K562 (cell line): ENCODE results near the gene ELMO1. TPM values are rescaled to one million over a fixed set of nuclear protein-coding genes. Genes with fewer than 3 reads are reported as not detected.

ENCODE experiments used
- ATAC-seq: fragments of 200-7000 bp; cut with Tn5 transposase; 3 replicates; pipeline ENCODE4 v1.9.1; 2020; ENCODE audit warnings: moderate library complexity
- BruUV-seq: library from RNA; stranded (reverse); fragments of 400-500 nt; replicated peaks from 2 replicates; lab custom pipeline; 2021; lab: Mats Ljungman, UMichigan
- CTCF ChIA-PET: fragments of 300-600 bp; formaldehyde crosslinking; extraction: SDS; loops from one replicate; lab custom pipeline; 2021; ENCODE audit warnings: low intra/inter-chr PET ratio; lab: Yijun Ruan, JAX
- POLR2A ChIA-PET: fragments of 300-600, 350-650 bp; sonication (Branson Sonifier 250); formaldehyde crosslinking; extraction: SDS; loops from one replicate; lab custom pipeline; 2021; ENCODE audit warnings: antibody characterized with exemption, inconsistent platforms; lab: Yijun Ruan, JAX
- DNase-seq, 4 experiments: peaks; one replicate each; pipeline versions ENCODE4 v3.0.0 to v3.0.0-alpha.2; 2011 to 2018; ENCODE audit warnings: low spot score in 3 of 4, mixed read lengths in 3 of 4; ENCODE audit errors: extremely low read depth in 1 of 4
- FAIRE-seq: peaks from 2 replicates; lab custom pipeline; 2011; peaks lifted over from hg19 to GRCh38; lab: Jason Lieb, UNC
- H2AFZ ChIP-seq: 2 replicates; pipeline ENCODE4 v1.6.0; 2011; ENCODE audit warnings: low read depth, low read length, control low read depth, inconsistent platforms
- H3K27ac ChIP-seq: fragments of 200-600 bp; 3 replicates; pipeline ENCODE4 v1.8.0; 2011; ENCODE audit warnings: low read depth, mild to moderate bottlenecking, control low read depth, inconsistent platforms, low read length, moderate library complexity, mixed read lengths; ENCODE audit errors: extremely low read depth
- H3K27me3 ChIP-seq, 2 experiments: fragments of 300-600 bp in 1 of 2; 2 replicates in 1 of 2; 3 replicates in 1 of 2; pipeline versions ENCODE4 v1.6.0 to v1.8.0; 2011; ENCODE audit warnings: inconsistent platforms in 2 of 2, low read length in 2 of 2, mild to moderate bottlenecking in 1 of 2, mixed read lengths in 1 of 2, moderate library complexity in 1 of 2; ENCODE audit not compliant: control insufficient read depth in 2 of 2, insufficient read depth in 2 of 2
- H3K36me3 ChIP-seq: fragments of 300-600 bp; 3 replicates; pipeline ENCODE4 v1.8.0; 2011; ENCODE audit warnings: mild to moderate bottlenecking, low read length, inconsistent platforms; ENCODE audit not compliant: control insufficient read depth, insufficient read depth
- H3K4me1 ChIP-seq, 2 experiments: fragments of 200-600 bp in 1 of 2; replicated peaks in 1 of 2; 2 replicates in 1 of 2; 3 replicates in 1 of 2; pipeline versions ENCODE4 v1.5.1 to v1.8.0; 2011; ENCODE audit warnings: inconsistent platforms in 2 of 2, low read length in 2 of 2, mild to moderate bottlenecking in 1 of 2, mixed read lengths in 1 of 2, moderate library complexity in 1 of 2; ENCODE audit not compliant: control insufficient read depth in 2 of 2, insufficient read depth in 2 of 2
- H3K4me2 ChIP-seq: 2 replicates; pipeline ENCODE4 v1.6.1; 2011; ENCODE audit warnings: low read length, control low read depth, inconsistent platforms, mixed read lengths; ENCODE audit not compliant: insufficient read depth
- H3K4me3 ChIP-seq: fragments of 200-600 bp; sonication (generic), shearing (Covaris generic); 2 replicates; pipeline ENCODE4 v1.5.1; 2016; ENCODE audit warnings: control low read depth, inconsistent platforms
- H3K79me2 ChIP-seq: fragments of 200-600 bp; 3 replicates; pipeline ENCODE4 v1.8.0; 2011; ENCODE audit warnings: low read length, inconsistent platforms; ENCODE audit not compliant: control insufficient read depth, insufficient read depth
- H3K9ac ChIP-seq, 2 experiments: 2 replicates each; pipeline versions ENCODE4 v1.6.0 to v1.6.1; 2011; ENCODE audit warnings: low read depth in 2 of 2, low read length in 2 of 2, control low read depth in 1 of 2, inconsistent platforms in 1 of 2, mild to moderate bottlenecking in 1 of 2, mixed read lengths in 1 of 2; ENCODE audit not compliant: insufficient read depth in 1 of 2
- H3K9me1 ChIP-seq: one replicate; pipeline ENCODE4 v1.6.0; 2011; ENCODE audit warnings: inconsistent platforms, mild to moderate bottlenecking, low read length, moderate library complexity; ENCODE audit not compliant: control insufficient read depth, insufficient read depth
- H3K9me3 ChIP-seq: replicated peaks from 2 replicates; pipeline ENCODE4 v1.5.1; 2011; ENCODE audit warnings: low read depth, low read length, inconsistent platforms; ENCODE audit not compliant: control insufficient read depth, insufficient read depth
- H4K20me1 ChIP-seq: replicated peaks from 2 replicates; pipeline ENCODE4 v1.6.1; 2011; ENCODE audit warnings: low read length, inconsistent platforms, mixed read lengths; ENCODE audit not compliant: control insufficient read depth, insufficient read depth
- REST ChIP-seq, 2 experiments: fragments of 450-650 bp; formaldehyde crosslinking in 1 of 2; IDR thresholded peaks; 2 replicates each; pipeline versions ENCODE4 v1.4.0 to v1.6.1; 2014 to 2020; ENCODE audit warnings: mild to moderate bottlenecking in 2 of 2, borderline replicate concordance in 1 of 2, low read depth in 1 of 2
- SAP30 ChIP-seq: fragments of 200-600 bp; sonication (generic); IDR thresholded peaks from 2 replicates; pipeline ENCODE4 v1.6.1; 2012; ENCODE audit warnings: borderline replicate concordance, low read depth, mild to moderate bottlenecking, moderate library complexity, low read length, control low read depth, inconsistent platforms; ENCODE audit not compliant: insufficient read depth, poor library complexity, severe bottlenecking
- ZNF584 ChIP-seq: fragments of 200-800 bp; sonication (Bioruptor generic); IDR thresholded peaks from 2 replicates; pipeline ENCODE4 v1.6.1; 2016; ENCODE audit warnings: low read depth, mild to moderate bottlenecking, missing genetic modification characterization, missing compliant biosample characterization
- WGBS: fragments of 100-300 bp; shearing (Covaris generic); methylation state at CpG from one replicate; pipeline ENCODE4 v1.1.6; 2016; ENCODE audit warnings: low coverage, mixed read lengths; ENCODE audit not compliant: insufficient coverage; ENCODE audit errors: missing lambda C conversion rate; 5-methylcytosine and 5-hydroxymethylcytosine counted together
- in situ Hi-C: fragments of 300-500 bp; cut with MboI; formaldehyde crosslinking; loops from 4 replicates; pipeline ENCODE4 v1.15.0; 2018; ENCODE audit warnings: inconsistent platforms, mixed read lengths
- intact Hi-C: fragments of 100-400 bp; cut with micrococcal nuclease; formaldehyde crosslinking; loops from 2 replicates; pipeline ENCODE4 v1.14.2; 2022
- polyA plus RNA-seq, 8 experiments: library from polyadenylated mRNA; depleted of rRNA in 4 of 8; stranded (reverse) in 5 of 8; unstranded in 3 of 8; fragments of >200 nt; fragmentation: Nextera tagmentation in 2 of 8; fragmentation: Illumina TruSeq in 1 of 8; extraction: Ambion mirVana in 2 of 8; extraction: Trizol in 1 of 8; gene quantifications; 2 replicates each; pipeline versions ENCODE4 v1.2.1 to v1.2.3, GENCODE V29; 2011 to 2014; ENCODE audit warnings: inconsistent platforms in 1 of 8, missing spikeins in 1 of 8
- total RNA-seq, 7 experiments: library from RNA; depleted of rRNA in 6 of 7; stranded (reverse); fragments of >200 nt in 6 of 7; fragmentation: Illumina TruSeq in 2 of 7; extraction: Trizol in 2 of 7; gene quantifications; 2 replicates each; pipeline versions ENCODE4 v1.2.1 to v1.2.3, GENCODE V29; 2011 to 2021; ENCODE audit warnings: low replicate concordance in 1 of 7
- TF ChIP-seq, protein P1 (sequence below): fragments of 450-650 bp; IDR thresholded peaks from 2 replicates; pipeline ENCODE4 v1.6.1; 2017; ENCODE audit warnings: mild to moderate bottlenecking, moderate library complexity

ELMO1 gene
- total and polyA plus RNA-seq, 9 of the 15 experiments (the other 6 are each of a cell fraction or from before 2014, with no cell fraction given): 0.36 to 7.2 (median 3.6) TPM

- no peak for TF ChIP-seq SAP30
- no peak for TF ChIP-seq ZNF584 (CRISPR knock-in tag)
- TF ChIP-seq, all 486 proteins: peak for 0
Observed at GRCh38 chr7:37104822-37105518, 343.7 kb downstream of the ELMO1 start (continued).

GRCh38 chr7:37102518-37103137 lies 346.0 kb downstream of the ELMO1 start:
- H3K9me3 ChIP-seq: no peaks in the 10 kb centered on the region
- ATAC-seq: no peak
- TF ChIP-seq, protein P1, sequence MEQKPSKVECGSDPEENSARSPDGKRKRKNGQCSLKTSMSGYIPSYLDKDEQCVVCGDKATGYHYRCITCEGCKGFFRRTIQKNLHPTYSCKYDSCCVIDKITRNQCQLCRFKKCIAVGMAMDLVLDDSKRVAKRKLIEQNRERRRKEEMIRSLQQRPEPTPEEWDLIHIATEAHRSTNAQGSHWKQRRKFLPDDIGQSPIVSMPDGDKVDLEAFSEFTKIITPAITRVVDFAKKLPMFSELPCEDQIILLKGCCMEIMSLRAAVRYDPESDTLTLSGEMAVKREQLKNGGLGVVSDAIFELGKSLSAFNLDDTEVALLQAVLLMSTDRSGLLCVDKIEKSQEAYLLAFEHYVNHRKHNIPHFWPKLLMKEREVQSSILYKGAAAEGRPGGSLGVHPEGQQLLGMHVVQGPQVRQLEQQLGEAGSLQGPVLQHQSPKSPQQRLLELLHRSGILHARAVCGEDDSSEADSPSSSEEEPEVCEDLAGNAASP: no peak
- TF ChIP-seq REST (IDR thresholded peaks at IDR 0.05; ENCODE audit: borderline replicate concordance) (0 out of 2 replicates have a peak, but pooled peaks have one; percentile 8), REST (CRISPR knock-in tag; IDR thresholded peaks at IDR 0.05; ENCODE audit: low read depth) (no peak)
- 10% methylated on average over 2 of the region's 2 CpGs for WGBS
- H3K27me3 ChIP-seq: no peaks in the 10 kb centered on the region
- BruUV-seq: no TSS peak
- POLR2A ChIA-PET: no interaction called here
- no peaks in the 10 kb centered on the region for H3K4me1 ChIP-seq
- no peak overlapping the region for H3K27ac ChIP-seq
- DNase-seq: no peak
- FAIRE-seq: no peak
- in situ Hi-C loops (no loop called here), intact Hi-C loops (no loop called here)
- no peak overlapping the region for H2AFZ ChIP-seq
- no peak overlapping the region for H3K4me2 ChIP-seq
- no peak overlapping the region for H3K4me3 ChIP-seq
- no peaks in the 10 kb centered on the region for H3K36me3 ChIP-seq
- H3K9me1 ChIP-seq: no peaks in the 10 kb centered on the region
- CTCF ChIA-PET: no interaction called here
- no peak overlapping the region for H3K9ac ChIP-seq
- H3K79me2 ChIP-seq: no peaks in the 10 kb centered on the region
- no peaks in the 10 kb centered on the region for H4K20me1 ChIP-seq
